ENCODE results near the gene CFDP1. TPM values are rescaled to one million over a fixed set of nuclear protein-coding genes. Genes with fewer than 3 reads are reported as not detected.
"Not testable (repeated sequence)": the region's sequence is repeated elsewhere in the genome, so short reads cannot be mapped to it uniquely, and the experiment has no call there.

The CFDP1 gene
- polyA plus RNA-seq, 4 donors, result 165 to 192 (median 175) TPM

- DNase-seq (ENCODE audit: low read depth in 4 of 4, low spot score in 3 of 4), result no peak
Observed at GRCh38 chr16:75304521-75305363, 128.6 kb downstream of the CFDP1 start.

GRCh38 chr16:75301804-75302203 lies 131.5 kb downstream of the CFDP1 start:
- DNase-seq (ENCODE audit: low read depth in 4 of 4, low spot score in 3 of 4), result no peak

- DNase-seq (ENCODE audit: low read depth in 4 of 4, low spot score in 3 of 4), result no peak
Observed at GRCh38 chr16:75298267-75298666, 135.0 kb downstream of the CFDP1 start.

DNA sequence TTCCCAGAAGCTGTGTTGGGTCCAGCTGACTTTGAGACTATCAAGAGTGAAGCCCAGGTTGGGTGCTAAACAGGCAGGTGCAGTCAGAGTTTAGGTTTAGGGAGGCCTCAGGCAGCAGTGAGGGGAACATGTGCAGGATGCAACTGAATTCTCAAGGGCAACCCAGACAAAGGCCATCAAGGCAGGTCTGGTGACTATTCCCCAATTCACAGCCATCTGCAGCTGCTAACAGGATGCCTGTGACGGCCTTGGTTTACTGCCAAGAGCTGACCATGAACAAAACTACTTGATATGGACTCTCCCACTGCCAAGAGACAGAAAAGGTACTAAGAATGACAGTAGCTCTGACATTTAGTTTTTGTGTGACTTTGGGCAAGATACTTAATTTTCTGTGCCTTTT lies 136.7 kb downstream of the CFDP1 start:
- DNase-seq (ENCODE audit: low read depth in 4 of 4, low spot score in 3 of 4), result no peak

DNA sequence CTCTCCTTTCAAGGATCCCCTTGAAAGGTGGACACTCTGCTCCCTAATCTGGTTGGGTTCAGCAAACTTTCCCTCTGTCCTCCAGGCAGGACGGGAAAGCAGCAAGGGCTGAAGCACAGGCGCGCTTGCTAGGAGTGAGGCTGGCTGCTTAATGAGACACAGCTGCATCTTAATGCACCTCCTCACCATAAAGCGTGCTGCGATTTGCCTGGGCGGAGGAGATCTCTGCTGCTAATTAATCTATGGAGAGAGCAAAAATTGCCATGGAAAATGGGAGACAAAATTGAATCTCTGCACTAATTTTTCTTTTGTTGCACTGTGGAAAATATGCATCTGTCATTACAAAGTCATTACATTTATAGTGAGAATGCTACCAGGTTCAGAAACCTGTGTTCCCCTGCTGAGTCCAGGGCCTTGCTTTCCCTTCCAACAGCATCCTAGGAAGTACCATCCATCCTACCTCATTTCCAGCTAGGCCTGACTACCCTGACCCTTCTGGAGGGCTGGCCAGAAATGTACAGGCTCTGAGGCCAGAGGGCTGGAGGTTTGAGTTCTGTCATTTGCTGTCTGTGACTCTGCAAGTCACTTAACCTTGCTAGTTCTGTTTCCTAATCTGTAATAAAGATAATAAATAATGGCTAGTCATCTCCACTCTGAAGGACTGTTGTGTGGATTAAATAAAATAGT lies 138.4 kb downstream of the CFDP1 start:
- DNase-seq (ENCODE audit: low read depth in 4 of 4, low spot score in 3 of 4), result no peak

GRCh38 chr16:75293772-75294171 lies 139.5 kb downstream of the CFDP1 start:
- no peak for DNase-seq (ENCODE audit: low read depth in 4 of 4, low spot score in 3 of 4)

- DNase-seq (ENCODE audit: low read depth in 4 of 4, low spot score in 3 of 4), result no peak
Observed at GRCh38 chr16:75293173-75293572, 140.1 kb downstream of the CFDP1 start.

- DNase-seq (ENCODE audit: low read depth in 4 of 4, low spot score in 3 of 4), result no peak
Observed at GRCh38 chr16:75292691-75293090, 140.6 kb downstream of the CFDP1 start.

- DNase-seq (ENCODE audit: low read depth in 4 of 4, low spot score in 3 of 4), result no peak
Observed at GRCh38 chr16:75289189-75289588, 144.1 kb downstream of the CFDP1 start.

- no peak for DNase-seq (ENCODE audit: low read depth in 4 of 4, low spot score in 3 of 4)
Observed at GRCh38 chr16:75288596-75289120, 144.6 kb downstream of the CFDP1 start.

DNA sequence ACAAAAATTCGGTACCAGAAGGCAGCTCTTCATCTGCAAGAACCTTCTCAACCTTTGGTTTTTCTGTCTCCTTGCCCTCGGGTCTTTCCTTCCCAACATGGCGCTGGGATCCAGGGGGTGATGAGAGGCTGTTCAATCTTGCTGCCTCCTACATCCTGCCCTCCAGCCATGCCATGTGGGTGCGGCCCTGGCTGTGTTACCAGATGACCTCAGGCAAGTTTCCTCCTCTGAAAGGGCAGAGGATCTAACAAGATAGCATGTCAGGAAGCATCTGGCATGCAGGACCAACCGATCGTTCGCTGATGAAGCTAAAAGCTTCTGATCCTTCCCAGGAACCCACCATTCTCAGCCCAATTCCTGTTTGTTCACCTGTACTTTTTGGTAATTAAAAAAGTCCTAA lies 145.1 kb downstream of the CFDP1 start:
- no peak for DNase-seq (ENCODE audit: low read depth in 4 of 4, low spot score in 3 of 4)

DNA sequence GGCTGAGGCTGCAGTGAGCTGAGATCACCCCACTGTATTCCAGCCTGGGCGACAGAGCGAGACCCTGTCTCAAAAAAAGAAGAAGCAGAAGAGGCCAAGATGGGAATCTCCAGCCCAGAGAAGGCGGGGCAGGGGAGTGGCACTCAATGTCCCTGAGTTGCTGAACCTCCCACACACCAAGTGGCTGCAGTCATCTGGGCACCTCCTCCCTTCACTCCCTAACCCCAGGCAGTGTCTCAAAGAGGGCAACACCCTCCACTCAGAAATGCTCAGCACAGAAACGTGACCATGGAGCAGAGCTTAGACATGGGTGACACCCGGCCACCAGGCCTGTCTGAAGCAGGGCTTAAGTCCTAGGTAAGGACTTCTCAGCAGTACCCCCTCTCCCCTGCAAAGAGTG lies 145.6 kb downstream of the CFDP1 start:
- no peak for DNase-seq (ENCODE audit: low read depth in 4 of 4, low spot score in 3 of 4)

DNA sequence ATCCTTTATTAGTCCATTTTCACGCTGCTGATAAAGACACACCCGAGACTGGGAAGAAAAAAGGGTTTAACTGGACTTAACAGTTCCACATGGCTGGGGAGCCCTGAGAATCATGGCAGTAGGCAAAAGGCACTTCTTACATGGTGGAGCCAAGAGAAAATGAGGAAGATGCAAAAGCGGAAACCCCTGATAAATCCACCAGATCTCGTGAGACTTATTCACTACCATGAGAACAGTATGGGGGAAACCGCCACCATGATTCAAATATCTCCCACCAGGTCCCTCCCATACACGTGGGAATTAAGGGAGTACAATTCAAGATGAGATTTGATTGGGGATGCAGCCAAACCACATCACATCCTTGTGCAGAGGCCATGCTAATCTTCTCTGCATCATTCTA lies 146.9 kb downstream of the CFDP1 start:
- DNase-seq (ENCODE audit: low read depth in 4 of 4, low spot score in 3 of 4), result no peak

DNA sequence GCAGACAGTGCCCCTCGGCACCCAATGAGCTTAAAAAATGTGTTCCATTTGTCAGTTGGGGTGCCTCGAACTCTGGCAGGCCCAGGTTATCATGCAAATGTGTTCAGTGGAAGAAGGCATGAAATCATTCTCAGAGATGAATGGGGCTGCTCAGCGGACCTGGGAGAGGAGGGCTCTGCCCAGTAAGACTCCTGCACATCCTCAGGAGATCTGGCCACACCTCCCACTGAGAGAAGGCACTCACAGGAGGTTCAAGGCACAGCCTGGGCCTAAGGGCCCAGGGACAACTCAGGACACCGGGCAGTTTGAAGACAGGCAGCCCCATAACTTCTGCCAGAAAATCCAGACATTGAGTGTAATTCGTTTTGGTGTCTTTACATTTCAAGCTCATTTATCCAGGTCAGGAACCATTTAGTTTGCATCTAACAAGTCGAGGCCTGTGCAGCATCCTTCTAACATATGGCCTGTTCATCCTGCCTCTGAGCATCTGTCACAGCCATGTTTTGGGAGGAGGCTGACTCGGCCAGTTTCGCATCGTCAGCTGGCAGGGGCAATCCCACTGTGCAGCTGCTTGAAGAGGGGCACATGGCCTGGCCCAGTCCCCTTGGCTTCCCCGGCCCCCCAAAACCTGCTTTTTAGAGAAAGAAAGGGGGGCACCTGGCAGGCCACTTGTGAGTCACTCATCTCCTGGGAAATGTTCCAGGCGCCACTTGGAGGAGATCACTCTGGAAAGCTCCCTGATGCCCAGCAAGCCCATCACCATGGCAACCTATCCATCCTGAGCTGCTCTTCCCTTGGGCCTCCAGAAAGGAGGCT lies 150.6 kb downstream of the CFDP1 start:
- no peak for DNase-seq (ENCODE audit: low read depth in 4 of 4, low spot score in 3 of 4)

DNA sequence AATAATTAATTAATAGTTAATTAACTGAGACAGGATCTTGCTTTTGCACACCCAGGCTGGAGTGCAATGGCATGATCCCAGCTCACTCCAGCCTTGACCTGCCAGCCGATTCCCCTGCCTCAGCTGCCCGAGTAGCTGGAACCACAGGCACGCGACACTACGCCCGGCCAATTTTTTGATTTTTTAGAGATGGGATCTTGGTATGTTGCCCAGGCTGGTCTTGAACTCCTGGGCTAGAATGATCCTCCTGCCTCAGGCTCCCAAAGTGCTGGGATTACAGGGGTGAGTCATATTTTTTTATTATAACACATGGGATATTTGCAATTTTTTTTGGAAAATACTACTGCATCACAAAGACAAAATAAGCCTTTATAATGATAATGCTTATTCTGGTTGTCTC lies 151.5 kb downstream of the CFDP1 start:
- no peak for DNase-seq (ENCODE audit: low read depth in 4 of 4, low spot score in 3 of 4)

DNA sequence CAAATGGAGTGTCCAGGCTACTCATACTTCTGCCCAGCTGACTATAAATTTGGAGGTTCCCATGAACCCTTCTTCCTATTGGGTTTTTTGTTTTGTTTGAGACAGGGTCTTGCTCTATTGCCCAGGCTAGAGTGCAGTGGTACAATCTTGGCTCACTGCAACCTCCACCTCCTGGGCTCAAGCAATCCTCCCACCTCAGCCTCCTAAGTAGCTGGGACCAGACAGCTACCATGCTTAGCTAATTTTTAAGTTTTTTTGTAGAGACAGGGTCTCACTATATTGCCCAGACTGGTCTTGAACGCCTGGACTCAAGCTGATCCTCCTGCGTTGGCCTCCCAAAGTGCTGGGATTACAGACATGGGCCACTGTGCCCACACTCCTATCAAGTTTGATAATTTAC lies 152.3 kb downstream of the CFDP1 start:
- DNase-seq (ENCODE audit: low read depth in 4 of 4, low spot score in 3 of 4), result not testable (repeated sequence)

GRCh38 chr16:75280331-75280804 lies 152.9 kb downstream of the CFDP1 start:
- DNase-seq (ENCODE audit: low read depth in 4 of 4, low spot score in 3 of 4), result no peak

- no peak for DNase-seq (ENCODE audit: low read depth in 4 of 4, low spot score in 3 of 4)
Observed at GRCh38 chr16:75279305-75279704, 154.0 kb downstream of the CFDP1 start.

GRCh38 chr16:75273054-75273925 lies 160.0 kb downstream of the CFDP1 start:
- DNase-seq (ENCODE audit: low read depth in 4 of 4, low spot score in 3 of 4), result no peak

- not testable (repeated sequence) for DNase-seq (ENCODE audit: low read depth in 4 of 4, low spot score in 3 of 4)
Observed at GRCh38 chr16:75272629-75273028, 160.7 kb downstream of the CFDP1 start.
